Nephron (organoid): ENCODE data around the gene CFAP100.

Experiments used
- H3K27ac Mint-ChIP-seq, 3 experiments: 2 replicates each; pipeline ENCODE4 v1.8.0; 2020; ENCODE audit warnings: mixed read lengths in 3 of 3, mild to moderate bottlenecking in 2 of 3, moderate library complexity in 1 of 3
- H3K27me3 Mint-ChIP-seq: 2 replicates; pipeline ENCODE4 v1.8.0; 2021; ENCODE audit warnings: low read depth, mild to moderate bottlenecking, moderate library complexity, mixed read lengths
- H3K36me3 Mint-ChIP-seq: 2 replicates; pipeline ENCODE4 v1.8.0; 2020; ENCODE audit warnings: low read depth, mixed read lengths
- H3K4me1 Mint-ChIP-seq: 2 replicates; pipeline ENCODE4 v1.8.0; 2020; ENCODE audit warnings: mixed read lengths
- H3K4me3 Mint-ChIP-seq, 3 experiments: 2 replicates each; pipeline ENCODE4 v1.8.0; 2020; ENCODE audit warnings: mild to moderate bottlenecking in 3 of 3, mixed read lengths in 3 of 3, moderate library complexity in 2 of 3
- H3K9me3 Mint-ChIP-seq: 2 replicates; pipeline ENCODE4 v1.8.0; 2020; ENCODE audit warnings: mixed read lengths
- TF ChIP-seq, protein P1 (sequence below), 3 experiments: fragments of 200-600 bp; sonication (generic); IDR thresholded peaks; one replicate each; pipeline ENCODE4 v1.5.0; 2021; ENCODE audit warnings: antibody characterized with exemption in 3 of 3; ENCODE audit not compliant: unreplicated experiment in 3 of 3

CFAP100 gene

DNA sequence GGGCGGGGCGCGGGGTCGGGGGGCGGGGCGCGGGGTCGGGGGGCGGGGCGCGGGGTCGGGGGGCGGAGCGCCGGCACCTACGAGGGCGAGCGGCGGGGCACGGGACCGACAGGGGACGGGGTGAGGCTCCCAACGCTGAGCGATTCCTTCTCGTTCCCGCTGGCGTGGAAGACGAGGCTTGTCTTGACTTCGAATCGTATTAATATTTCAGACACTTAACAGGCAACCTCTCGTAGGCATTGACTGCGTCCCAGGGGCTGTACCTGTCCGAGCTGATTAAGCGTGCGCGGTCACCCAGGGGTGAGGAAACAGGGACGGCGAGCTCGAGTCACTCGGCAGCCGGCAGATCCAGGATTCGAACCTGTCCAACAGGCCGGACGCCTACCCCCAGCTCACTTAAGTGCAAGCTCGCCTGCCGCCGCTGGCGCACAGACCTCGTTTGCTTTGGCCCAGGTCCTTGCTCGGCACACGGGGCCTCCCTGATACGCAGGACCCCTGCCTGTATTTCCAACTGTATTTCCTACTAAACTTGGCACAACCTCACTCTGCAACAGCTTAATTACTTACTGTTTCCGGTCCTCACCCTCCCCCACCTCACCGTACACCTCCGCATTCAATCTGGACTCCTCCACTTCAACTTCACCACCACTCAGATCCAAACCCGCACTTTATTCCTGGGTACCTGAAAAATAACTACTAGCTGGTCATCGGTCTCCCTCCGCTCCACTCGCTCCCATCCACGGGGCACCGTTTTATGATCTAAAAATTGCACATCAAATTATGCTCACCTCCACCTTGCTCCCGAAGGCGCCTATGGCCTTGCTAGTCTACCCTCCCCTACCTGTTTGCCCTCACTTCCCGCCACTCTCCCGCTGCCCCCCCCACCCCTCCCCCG is 81.7 kb downstream of the CFAP100 start:
- Mint-ChIP-seq H3K36me3 (peaks cover 14% of the 10 kb centered on the region), H3K9me3 (no peaks in the 10 kb centered on the region), H3K4me1 (peaks cover 40% of the 10 kb centered on the region), H3K27ac (peak overlapping the region; percentile 73 to 97 (median 87)), H3K27me3 (no peaks in the 10 kb centered on the region), H3K4me3 (peak overlapping the region; percentile 81 to 91 (median 86))
- TF ChIP-seq, protein P1, sequence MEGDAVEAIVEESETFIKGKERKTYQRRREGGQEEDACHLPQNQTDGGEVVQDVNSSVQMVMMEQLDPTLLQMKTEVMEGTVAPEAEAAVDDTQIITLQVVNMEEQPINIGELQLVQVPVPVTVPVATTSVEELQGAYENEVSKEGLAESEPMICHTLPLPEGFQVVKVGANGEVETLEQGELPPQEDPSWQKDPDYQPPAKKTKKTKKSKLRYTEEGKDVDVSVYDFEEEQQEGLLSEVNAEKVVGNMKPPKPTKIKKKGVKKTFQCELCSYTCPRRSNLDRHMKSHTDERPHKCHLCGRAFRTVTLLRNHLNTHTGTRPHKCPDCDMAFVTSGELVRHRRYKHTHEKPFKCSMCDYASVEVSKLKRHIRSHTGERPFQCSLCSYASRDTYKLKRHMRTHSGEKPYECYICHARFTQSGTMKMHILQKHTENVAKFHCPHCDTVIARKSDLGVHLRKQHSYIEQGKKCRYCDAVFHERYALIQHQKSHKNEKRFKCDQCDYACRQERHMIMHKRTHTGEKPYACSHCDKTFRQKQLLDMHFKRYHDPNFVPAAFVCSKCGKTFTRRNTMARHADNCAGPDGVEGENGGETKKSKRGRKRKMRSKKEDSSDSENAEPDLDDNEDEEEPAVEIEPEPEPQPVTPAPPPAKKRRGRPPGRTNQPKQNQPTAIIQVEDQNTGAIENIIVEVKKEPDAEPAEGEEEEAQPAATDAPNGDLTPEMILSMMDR (IDR thresholded peaks at IDR 0.05; ENCODE audit: unreplicated experiment in 3 of 3) = no peak

GRCh38 chr3:126477061-126477380 is 82.3 kb downstream of the CFAP100 start:
- Mint-ChIP-seq H3K27me3 (no peaks in the 10 kb centered on the region), H3K36me3 (peaks cover 14% of the 10 kb centered on the region), H3K9me3 (no peaks in the 10 kb centered on the region), H3K27ac (peak overlapping the region; percentile 73 to 97 (median 87)), H3K4me1 (peaks cover 45% of the 10 kb centered on the region), H3K4me3 (peak overlapping the region; percentile 81 to 89 (median 84))
- TF ChIP-seq, protein P1 (IDR thresholded peaks at IDR 0.05; ENCODE audit: unreplicated experiment in 3 of 3) = no peak

GRCh38 chr3:126478581-126479310 is 84.0 kb downstream of the CFAP100 start:
- Mint-ChIP-seq H3K9me3 (no peaks in the 10 kb centered on the region), H3K27ac (no peak overlapping the region), H3K36me3 (no peaks in the 10 kb centered on the region), H3K4me3 (peak overlapping the region in 2 of 3 experiments; percentile 28 to 54), H3K4me1 (peaks cover 29% of the 10 kb centered on the region), H3K27me3 (no peaks in the 10 kb centered on the region)
- TF ChIP-seq, protein P1 (IDR thresholded peaks at IDR 0.05; ENCODE audit: unreplicated experiment in 3 of 3) = no peak

DNA sequence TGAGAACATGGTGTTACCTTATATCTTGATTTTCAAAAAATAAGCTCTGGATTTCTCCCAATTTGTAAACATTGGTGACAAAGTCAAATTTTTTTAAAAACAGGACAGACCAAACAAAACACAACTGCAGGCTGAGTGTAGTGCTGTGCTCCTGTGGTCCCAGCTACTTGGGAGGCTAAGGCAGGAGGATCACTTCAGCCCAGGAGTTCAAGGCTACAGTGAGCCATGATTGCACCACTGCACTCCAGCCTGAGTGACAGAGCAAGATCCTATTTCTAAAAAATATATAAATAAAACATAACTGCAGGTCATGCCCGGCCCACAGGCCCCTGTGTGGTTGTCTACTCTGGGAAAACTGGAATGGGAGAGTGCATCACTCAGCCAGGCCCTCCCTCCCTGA is 84.9 kb downstream of the CFAP100 start:
- no peak overlapping the region for H3K4me3 Mint-ChIP-seq
- peak overlapping the region in 1 of 3 experiments; percentile 61 for H3K27ac Mint-ChIP-seq
- no peaks in the 10 kb centered on the region for H3K9me3 Mint-ChIP-seq
- H3K4me1 Mint-ChIP-seq = peaks cover 30% of the 10 kb centered on the region
- H3K36me3 Mint-ChIP-seq = no peaks in the 10 kb centered on the region
- TF ChIP-seq, protein P1 (IDR thresholded peaks at IDR 0.05; ENCODE audit: unreplicated experiment in 3 of 3) = no peak
- no peaks in the 10 kb centered on the region for H3K27me3 Mint-ChIP-seq

- Mint-ChIP-seq H3K27ac (peak overlapping the region in 1 of 3 experiments; percentile 61), H3K4me1 (peaks cover 29% of the 10 kb centered on the region), H3K4me3 (no peak overlapping the region), H3K36me3 (no peaks in the 10 kb centered on the region), H3K9me3 (no peaks in the 10 kb centered on the region), H3K27me3 (no peaks in the 10 kb centered on the region)
- TF ChIP-seq, protein P1 (IDR thresholded peaks at IDR 0.05; ENCODE audit: unreplicated experiment in 3 of 3) = no peak
Observed at GRCh38 chr3:126480206-126480605, 85.5 kb downstream of the CFAP100 start.
